HepG2 (cell line): Measurements from ENCODE around the gene STRADB. TPM values are rescaled to one million over a fixed set of nuclear protein-coding genes. Genes with fewer than 3 reads are reported as not detected.
A peak's percentile ranks its signal among the peaks of the same experiment; 100 is the strongest.

Experiments used
- ARID2 ChIP-seq: sonication (generic); formaldehyde crosslinking; IDR thresholded peaks from 2 replicates; pipeline ENCODE4 v1.8.1; 2022; ENCODE audit warnings: mild to moderate bottlenecking, missing genetic modification reagents, borderline replicate concordance
- ATF2 ChIP-seq: sonication (generic); formaldehyde crosslinking; IDR thresholded peaks from 2 replicates; pipeline ENCODE4 v1.4.0; 2020; ENCODE audit warnings: missing genetic modification reagents
- ATM ChIP-seq: fragments of 450-650 bp; IDR thresholded peaks from 2 replicates; pipeline ENCODE4 v1.7.1; 2017; ENCODE audit warnings: mild to moderate bottlenecking, borderline replicate concordance
- CBFB ChIP-seq: sonication (generic); formaldehyde crosslinking; IDR thresholded peaks from 2 replicates; pipeline ENCODE4 v1.4.0; 2020; ENCODE audit warnings: missing genetic modification reagents
- CENPT ChIP-seq: sonication (generic); formaldehyde crosslinking; IDR thresholded peaks from 2 replicates; pipeline ENCODE4 v1.8.0; 2022; ENCODE audit warnings: low read depth, mild to moderate bottlenecking, moderate library complexity, missing genetic modification reagents
- GFI1 ChIP-seq: sonication (generic); formaldehyde crosslinking; IDR thresholded peaks from 2 replicates; pipeline ENCODE4 v1.5.0; 2020; ENCODE audit warnings: missing genetic modification reagents, mild to moderate bottlenecking, borderline replicate concordance
- HOXA3 ChIP-seq: sonication (generic); formaldehyde crosslinking; IDR thresholded peaks from 2 replicates; pipeline ENCODE4 v1.5.0; 2020; ENCODE audit warnings: missing genetic modification reagents
- MBD4 ChIP-seq: IDR thresholded peaks from 2 replicates; pipeline ENCODE4 v1.6.1; 2012; ENCODE audit warnings: low read length, inconsistent platforms, borderline replicate concordance
- NCOA2 ChIP-seq: sonication (generic); formaldehyde crosslinking; IDR thresholded peaks from 2 replicates; pipeline ENCODE4 v1.8.0; 2022; ENCODE audit warnings: inconsistent platforms
- NPAS2 ChIP-seq: sonication (generic); formaldehyde crosslinking; IDR thresholded peaks from 2 replicates; pipeline ENCODE4 v1.8.0; 2022; ENCODE audit warnings: mild to moderate bottlenecking, missing genetic modification reagents, borderline replicate concordance
- NR2F2 ChIP-seq: IDR thresholded peaks from 2 replicates; pipeline ENCODE4 v1.6.1; 2012; ENCODE audit warnings: low read depth, inconsistent platforms, borderline replicate concordance
- PRPF4 ChIP-seq: fragments of 200-400 bp; formaldehyde crosslinking; IDR thresholded peaks from 2 replicates; pipeline ENCODE4 v1.6.1; 2016; ENCODE audit warnings: low read length, low read depth; ENCODE audit not compliant: poor library complexity, severe bottlenecking
- RNF2 ChIP-seq: fragments of 450-650 bp; conservative IDR thresholded peaks from 2 replicates; pipeline ENCODE4 v1.6.1; 2016; ENCODE audit warnings: low read depth
- SIX4 ChIP-seq: sonication (generic); formaldehyde crosslinking; IDR thresholded peaks from 2 replicates; pipeline ENCODE4 v1.4.0; 2020; ENCODE audit warnings: missing genetic modification reagents
- SYNCRIP ChIP-seq: fragments of 200-400 bp; formaldehyde crosslinking; IDR thresholded peaks from 2 replicates; pipeline ENCODE4 v1.6.1; 2018; ENCODE audit warnings: mild to moderate bottlenecking, low read depth, low read length; ENCODE audit not compliant: insufficient read depth
- TCF12 ChIP-seq, 2 experiments: fragments of 450-650 bp in 1 of 2; sonication (generic) in 1 of 2; formaldehyde crosslinking in 1 of 2; IDR thresholded peaks; 2 replicates each; pipeline versions ENCODE4 v1.6.1 to v1.8.0; 2017 to 2022; ENCODE audit warnings: antibody characterized with exemption in 1 of 2, mild to moderate bottlenecking in 1 of 2, missing genetic modification reagents in 1 of 2, moderate library complexity in 1 of 2
- TMF1 ChIP-seq: sonication (generic); formaldehyde crosslinking; IDR thresholded peaks from 2 replicates; pipeline ENCODE4 v1.8.1; 2022; ENCODE audit warnings: low read depth, missing genetic modification reagents
- ZFX ChIP-seq: sonication (generic); formaldehyde crosslinking; IDR thresholded peaks from 2 replicates; pipeline ENCODE4 v1.4.0; 2020; ENCODE audit warnings: mild to moderate bottlenecking, low read depth, missing genetic modification reagents, moderate library complexity
- ZFY ChIP-seq: sonication (generic); formaldehyde crosslinking; IDR thresholded peaks from 2 replicates; pipeline ENCODE4 v1.4.0; 2020; ENCODE audit warnings: missing genetic modification reagents
- ZNF136 ChIP-seq: sonication (generic); formaldehyde crosslinking; IDR thresholded peaks from 2 replicates; pipeline ENCODE4 v1.8.1; 2022; ENCODE audit warnings: low read depth, mild to moderate bottlenecking, moderate library complexity, missing genetic modification reagents
- ZNF275 ChIP-seq: sonication (generic); formaldehyde crosslinking; IDR thresholded peaks from 2 replicates; pipeline ENCODE4 v1.8.0; 2022; ENCODE audit warnings: missing genetic modification reagents, mild to moderate bottlenecking, inconsistent platforms, borderline replicate concordance
- ZNF335 ChIP-seq: sonication (generic); formaldehyde crosslinking; IDR thresholded peaks from 2 replicates; pipeline ENCODE4 v1.4.0; 2020; ENCODE audit warnings: missing genetic modification reagents
- ZNF432 ChIP-seq: sonication (generic); formaldehyde crosslinking; IDR thresholded peaks from 2 replicates; pipeline ENCODE4 v1.5.0; 2020; ENCODE audit warnings: missing genetic modification reagents, mild to moderate bottlenecking, borderline replicate concordance
- ZNF550 ChIP-seq: sonication (generic); formaldehyde crosslinking; IDR thresholded peaks from 2 replicates; pipeline ENCODE4 v1.4.0; 2020; ENCODE audit warnings: mild to moderate bottlenecking, missing genetic modification reagents, borderline replicate concordance
- ZNF644 ChIP-seq: IDR thresholded peaks from 2 replicates; pipeline ENCODE4 v1.6.1; 2016; ENCODE audit warnings: low read depth
- ZNF75D ChIP-seq: sonication (generic); formaldehyde crosslinking; IDR thresholded peaks from 2 replicates; pipeline ENCODE4 v1.8.1; 2023; ENCODE audit warnings: missing genetic modification reagents, mild to moderate bottlenecking, borderline replicate concordance
- ZSCAN31 ChIP-seq: sonication (generic); formaldehyde crosslinking; IDR thresholded peaks from 2 replicates; pipeline ENCODE4 v1.5.0; 2020; ENCODE audit warnings: low read depth, mild to moderate bottlenecking, missing genetic modification reagents
- polyA plus RNA-seq, 8 experiments: library from polyadenylated mRNA; depleted of rRNA in 3 of 8; stranded (reverse) in 7 of 8; unstranded in 1 of 8; fragments of >200 nt; fragmentation: Illumina TruSeq in 4 of 8; extraction: Trizol in 4 of 8; gene quantifications; 2 replicates each; pipeline versions ENCODE4 v1.2.1 to v1.2.3, GENCODE V29; 2011 to 2016; ENCODE audit warnings: low read depth in 4 of 8, missing spikeins in 1 of 8, mixed read lengths in 1 of 8; ENCODE audit not compliant: insufficient read depth in 1 of 8
- total RNA-seq, 5 experiments: library from RNA; depleted of rRNA; stranded (reverse); fragments of >200 nt; fragmentation: Illumina TruSeq; extraction: Trizol; gene quantifications; 2 replicates each; pipeline ENCODE4 v1.2.3, GENCODE V29; 2016; ENCODE audit warnings: low read depth in 1 of 5
- TF ChIP-seq, protein P1 (sequence below): IDR thresholded peaks from 2 replicates; pipeline ENCODE4 v1.6.1; 2016; ENCODE audit warnings: missing genetic modification reagents, missing compliant biosample characterization
- TF ChIP-seq, protein P2 (sequence below): sonication (generic); formaldehyde crosslinking; conservative IDR thresholded peaks from 2 replicates; pipeline ENCODE4 v1.8.0; 2022; ENCODE audit warnings: missing genetic modification reagents

STRADB gene
- total and polyA plus RNA-seq, 2 of the 13 experiments (the other 11 are each of a cell fraction or from before 2014, with no cell fraction given), result 34.1 to 66.6 TPM

- TF ChIP-seq ZNF136 (CRISPR knock-in tag), result no peak
- TF ChIP-seq TCF12 (IDR thresholded peaks at IDR 0.05), result no peak
- peak; percentile 28; the same call in 1 of the 2 replicates for TF ChIP-seq TCF12 (CRISPR knock-in tag; IDR thresholded peaks at IDR 0.05)
- TF ChIP-seq MBD4, result no peak
- no peak for TF ChIP-seq SIX4
- no peak for TF ChIP-seq TMF1 (CRISPR knock-in tag)
- no peak for TF ChIP-seq ZFX (CRISPR knock-in tag)
- TF ChIP-seq ZNF432 (CRISPR knock-in tag), result no peak
- TF ChIP-seq GFI1 (CRISPR knock-in tag), result no peak
- 0 out of 2 replicates have a peak, but pooled peaks have one; percentile 9 for TF ChIP-seq ARID2 (CRISPR knock-in tag)
- TF ChIP-seq, protein P1, sequence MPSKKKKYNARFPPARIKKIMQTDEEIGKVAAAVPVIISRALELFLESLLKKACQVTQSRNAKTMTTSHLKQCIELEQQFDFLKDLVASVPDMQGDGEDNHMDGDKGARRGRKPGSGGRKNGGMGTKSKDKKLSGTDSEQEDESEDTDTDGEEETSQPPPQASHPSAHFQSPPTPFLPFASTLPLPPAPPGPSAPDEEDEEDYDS, result no peak
- no peak for TF ChIP-seq ATM
- TF ChIP-seq ZNF335, result no peak
- no peak for TF ChIP-seq PRPF4
- no peak for TF ChIP-seq CBFB (CRISPR knock-in tag)
- no peak for TF ChIP-seq ZNF644 (CRISPR knock-in tag)
- no peak for TF ChIP-seq NCOA2 (CRISPR knock-in tag)
- TF ChIP-seq ZNF75D (CRISPR knock-in tag), result no peak
- TF ChIP-seq RNF2, result no peak
- TF ChIP-seq ATF2 (CRISPR knock-in tag), result no peak
- TF ChIP-seq HOXA3 (CRISPR knock-in tag), result no peak
- no peak for TF ChIP-seq ZNF550
- no peak for TF ChIP-seq NPAS2
- TF ChIP-seq SYNCRIP, result no peak
- no peak for TF ChIP-seq ZFY
- 0 out of 2 replicates have a peak, but pooled peaks have one; percentile 78 for TF ChIP-seq CENPT (CRISPR knock-in tag)
- no peak for TF ChIP-seq ZNF275 (CRISPR knock-in tag)
- no peak for TF ChIP-seq NR2F2
- TF ChIP-seq, protein P2, sequence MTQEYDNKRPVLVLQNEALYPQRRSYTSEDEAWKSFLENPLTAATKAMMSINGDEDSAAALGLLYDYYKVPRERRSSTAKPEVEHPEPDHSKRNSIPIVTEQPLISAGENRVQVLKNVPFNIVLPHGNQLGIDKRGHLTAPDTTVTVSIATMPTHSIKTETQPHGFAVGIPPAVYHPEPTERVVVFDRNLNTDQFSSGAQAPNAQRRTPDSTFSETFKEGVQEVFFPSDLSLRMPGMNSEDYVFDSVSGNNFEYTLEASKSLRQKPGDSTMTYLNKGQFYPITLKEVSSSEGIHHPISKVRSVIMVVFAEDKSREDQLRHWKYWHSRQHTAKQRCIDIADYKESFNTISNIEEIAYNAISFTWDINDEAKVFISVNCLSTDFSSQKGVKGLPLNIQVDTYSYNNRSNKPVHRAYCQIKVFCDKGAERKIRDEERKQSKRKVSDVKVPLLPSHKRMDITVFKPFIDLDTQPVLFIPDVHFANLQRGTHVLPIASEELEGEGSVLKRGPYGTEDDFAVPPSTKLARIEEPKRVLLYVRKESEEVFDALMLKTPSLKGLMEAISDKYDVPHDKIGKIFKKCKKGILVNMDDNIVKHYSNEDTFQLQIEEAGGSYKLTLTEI (CRISPR knock-in tag), result no peak
- TF ChIP-seq ZSCAN31 (CRISPR knock-in tag), result no peak
Observed at GRCh38 chr2:201450954-201451291, 617 bp upstream of the STRADB start (continued).
